ENCODE results near the gene ROR1.

ROR1 gene

DNA sequence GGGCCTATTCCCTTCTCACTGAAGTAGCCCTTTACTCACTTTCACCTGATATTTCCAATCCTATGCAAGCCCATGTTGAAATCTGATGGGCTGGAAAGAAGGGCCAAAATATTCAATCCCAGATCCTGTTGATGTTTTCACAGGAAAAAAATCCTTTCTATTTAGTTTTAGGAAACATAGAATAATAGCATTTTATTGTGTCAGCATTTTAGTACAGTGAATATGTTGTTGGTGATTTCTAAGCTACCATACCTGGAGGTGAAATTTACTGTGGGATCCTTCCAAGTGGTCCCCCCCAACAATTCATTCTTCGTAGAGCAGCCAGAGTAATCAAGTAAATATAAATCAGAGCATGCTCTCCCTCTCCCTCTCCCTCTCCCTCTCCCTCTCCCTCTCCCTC is 426.2 kb downstream of the ROR1 start:
- Histone ChIP-seq H3K4me1 (ENCODE audit: control insufficient read depth in 1 of 2, insufficient read depth in 1 of 2, low read depth in 1 of 2, low read length in 1 of 2) (no peaks in the 10 kb centered on the region), H3K36me3 (no peaks in the 10 kb centered on the region), H3K27me3 (no peaks in the 10 kb centered on the region), H3K9me3 (no peaks in the 10 kb centered on the region), H3K4me3 (ENCODE audit: low read depth in 1 of 2, low read length in 1 of 2) (no peak overlapping the region), H3K27ac (no peak overlapping the region)
- TF ChIP-seq, protein P1, sequence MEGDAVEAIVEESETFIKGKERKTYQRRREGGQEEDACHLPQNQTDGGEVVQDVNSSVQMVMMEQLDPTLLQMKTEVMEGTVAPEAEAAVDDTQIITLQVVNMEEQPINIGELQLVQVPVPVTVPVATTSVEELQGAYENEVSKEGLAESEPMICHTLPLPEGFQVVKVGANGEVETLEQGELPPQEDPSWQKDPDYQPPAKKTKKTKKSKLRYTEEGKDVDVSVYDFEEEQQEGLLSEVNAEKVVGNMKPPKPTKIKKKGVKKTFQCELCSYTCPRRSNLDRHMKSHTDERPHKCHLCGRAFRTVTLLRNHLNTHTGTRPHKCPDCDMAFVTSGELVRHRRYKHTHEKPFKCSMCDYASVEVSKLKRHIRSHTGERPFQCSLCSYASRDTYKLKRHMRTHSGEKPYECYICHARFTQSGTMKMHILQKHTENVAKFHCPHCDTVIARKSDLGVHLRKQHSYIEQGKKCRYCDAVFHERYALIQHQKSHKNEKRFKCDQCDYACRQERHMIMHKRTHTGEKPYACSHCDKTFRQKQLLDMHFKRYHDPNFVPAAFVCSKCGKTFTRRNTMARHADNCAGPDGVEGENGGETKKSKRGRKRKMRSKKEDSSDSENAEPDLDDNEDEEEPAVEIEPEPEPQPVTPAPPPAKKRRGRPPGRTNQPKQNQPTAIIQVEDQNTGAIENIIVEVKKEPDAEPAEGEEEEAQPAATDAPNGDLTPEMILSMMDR (IDR thresholded peaks at IDR 0.05) = no peak

- Histone ChIP-seq H3K9me3 (no peaks in the 10 kb centered on the region), H3K27ac (no peak within 1 kb of the TSS), H3K4me3 (ENCODE audit: low read depth in 1 of 2, low read length in 1 of 2) (no peak within 1 kb of the TSS), H3K36me3 (no peaks in the 10 kb centered on the region), H3K27me3 (no peaks in the 10 kb centered on the region), H3K4me1 (ENCODE audit: control insufficient read depth in 1 of 2, insufficient read depth in 1 of 2, low read depth in 1 of 2, low read length in 1 of 2) (no peaks in the 10 kb centered on the region)
- TF ChIP-seq, protein P1 (IDR thresholded peaks at IDR 0.05) = no peak
Observed at GRCh38 chr1:64203420-64203819, 429.6 kb downstream of the ROR1 start, which contains the start of gene UBE2U. UBE2U (plus strand) TSS chr1:64203623; CDS start chr1:64204051, 428 bp downstream.

- H3K27ac ChIP-seq = no peak overlapping the region
- H3K9me3 ChIP-seq = no peaks in the 10 kb centered on the region
- TF ChIP-seq, protein P1 (IDR thresholded peaks at IDR 0.05) = no peak
- H3K27me3 ChIP-seq = no peaks in the 10 kb centered on the region
- no peaks in the 10 kb centered on the region for H3K36me3 ChIP-seq
- no peak overlapping the region for H3K4me3 ChIP-seq (ENCODE audit: low read depth in 1 of 2, low read length in 1 of 2)
- H3K4me1 ChIP-seq (ENCODE audit: control insufficient read depth in 1 of 2, insufficient read depth in 1 of 2, low read depth in 1 of 2, low read length in 1 of 2) = no peaks in the 10 kb centered on the region
Observed at GRCh38 chr1:64209221-64209620, 435.4 kb downstream of the ROR1 start.

DNA sequence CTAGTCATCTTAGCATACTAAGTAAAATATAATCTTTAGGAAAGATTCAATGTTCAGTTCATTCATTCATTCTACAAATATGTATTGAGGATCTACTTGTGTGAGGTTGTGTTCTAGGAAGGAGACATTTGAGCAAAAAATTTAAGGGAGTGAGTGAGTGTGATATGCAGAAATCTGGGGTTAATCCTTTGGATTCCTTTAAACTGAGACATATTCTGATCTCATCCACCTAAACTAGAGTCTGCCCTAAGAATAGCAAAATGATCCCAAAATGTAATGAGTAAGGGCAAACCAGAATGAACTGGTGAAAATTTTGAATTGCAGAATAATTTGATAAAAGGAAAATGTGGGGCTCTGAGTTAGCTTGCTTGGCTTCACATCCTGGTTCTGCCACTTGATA is 438.2 kb downstream of the ROR1 start:
- no peaks in the 10 kb centered on the region for H3K9me3 ChIP-seq
- TF ChIP-seq, protein P1 (IDR thresholded peaks at IDR 0.05) = no peak
- H3K27me3 ChIP-seq = no peaks in the 10 kb centered on the region
- H3K4me3 ChIP-seq (ENCODE audit: low read depth in 1 of 2, low read length in 1 of 2) = no peak overlapping the region
- no peaks in the 10 kb centered on the region for H3K36me3 ChIP-seq
- no peaks in the 10 kb centered on the region for H3K4me1 ChIP-seq (ENCODE audit: control insufficient read depth in 1 of 2, insufficient read depth in 1 of 2, low read depth in 1 of 2, low read length in 1 of 2)
- no peak overlapping the region for H3K27ac ChIP-seq

GRCh38 chr1:64215576-64215975 is 441.8 kb downstream of the ROR1 start:
- TF ChIP-seq, protein P1 (IDR thresholded peaks at IDR 0.05) = no peak
- Histone ChIP-seq H3K27me3 (no peaks in the 10 kb centered on the region), H3K27ac (no peak overlapping the region), H3K4me3 (ENCODE audit: low read depth in 1 of 2, low read length in 1 of 2) (no peak overlapping the region), H3K9me3 (no peaks in the 10 kb centered on the region), H3K36me3 (no peaks in the 10 kb centered on the region), H3K4me1 (ENCODE audit: control insufficient read depth in 1 of 2, insufficient read depth in 1 of 2, low read depth in 1 of 2, low read length in 1 of 2) (no peaks in the 10 kb centered on the region)

GRCh38 chr1:64220241-64220640 is 446.4 kb downstream of the ROR1 start:
- H3K9me3 ChIP-seq = no peaks in the 10 kb centered on the region
- TF ChIP-seq, protein P1 (IDR thresholded peaks at IDR 0.05) = no peak
- no peak overlapping the region for H3K27ac ChIP-seq
- no peaks in the 10 kb centered on the region for H3K27me3 ChIP-seq
- no peaks in the 10 kb centered on the region for H3K36me3 ChIP-seq
- no peaks in the 10 kb centered on the region for H3K4me1 ChIP-seq (ENCODE audit: control insufficient read depth in 1 of 2, insufficient read depth in 1 of 2, low read depth in 1 of 2, low read length in 1 of 2)
- no peak overlapping the region for H3K4me3 ChIP-seq (ENCODE audit: low read depth in 1 of 2, low read length in 1 of 2)

All from neutrophil (primary cell).